OCI-LY3 (cell line): Measurements from ENCODE around the gene DNAJB1.
"Not testable (repeated sequence)": the region's sequence is repeated elsewhere in the genome, so short reads cannot be mapped to it uniquely, and the experiment has no call there.

Source experiments
- H2AFZ ChIP-seq: fragments of 200-600, 300-600 bp; shearing (Covaris generic); 2 replicates; pipeline ENCODE4 v1.6.0; 2014; ENCODE audit warnings: antibody characterized with exemption, low read depth, low read length
- H3K27ac ChIP-seq: fragments of 200-600, 300-600 bp; sonication (generic); 2 replicates; pipeline ENCODE4 v1.5.1; 2014; ENCODE audit warnings: mild to moderate bottlenecking, low read length, moderate library complexity, mixed read lengths
- H3K27me3 ChIP-seq: fragments of 200-600, 300-600 bp; sonication (generic); 2 replicates; pipeline ENCODE4 v1.6.1; 2014; ENCODE audit warnings: low read depth, low read length, mixed read lengths
- H3K36me3 ChIP-seq: fragments of 200-600, 300-600 bp; sonication (generic); replicated peaks from 2 replicates; pipeline ENCODE3; 2014; ENCODE audit warnings: low read depth, low read length, mixed read lengths
- H3K4me1 ChIP-seq: fragments of 300-600, 200-600 bp; sonication (generic); 2 replicates; pipeline ENCODE4 v1.6.1; 2014; ENCODE audit warnings: low read length, mixed read lengths
- H3K4me2 ChIP-seq: fragments of 200-600, 300-600 bp; sonication (generic); 2 replicates; pipeline ENCODE4 v1.6.1; 2014; ENCODE audit warnings: low read length, mixed read lengths
- H3K4me3 ChIP-seq: fragments of 300-600, 200-600 bp; sonication (generic); 2 replicates; pipeline ENCODE4 v1.5.1; 2014; ENCODE audit warnings: antibody characterized with exemption, mild to moderate bottlenecking, low read length, moderate library complexity
- H3K79me2 ChIP-seq: fragments of 300-600, 200-600 bp; shearing (Covaris generic); 2 replicates; pipeline ENCODE4 v1.6.1; 2014; ENCODE audit warnings: mild to moderate bottlenecking, low read length, mixed read lengths
- H3K9ac ChIP-seq: fragments of 300-600, 200-600 bp; shearing (Covaris generic); 2 replicates; pipeline ENCODE4 v1.6.0; 2014; ENCODE audit warnings: mild to moderate bottlenecking, low read length, moderate library complexity
- H3K9me3 ChIP-seq: fragments of 200-600, 300-600 bp; shearing (Covaris generic); 2 replicates; pipeline ENCODE4 v1.6.1; 2014; ENCODE audit warnings: low read length, mixed read lengths; ENCODE audit not compliant: insufficient read depth
- H4K20me1 ChIP-seq: fragments of 200-600, 300-600 bp; sonication (generic); 2 replicates; pipeline ENCODE4 v1.6.1; 2016; ENCODE audit warnings: low read length, mixed read lengths; ENCODE audit not compliant: insufficient read depth
- EZH2phosphoT487 ChIP-seq: fragments of 200-600 bp; shearing (Covaris generic); IDR thresholded peaks from 2 replicates; pipeline ENCODE4 v1.6.1; 2018; ENCODE audit warnings: antibody characterized with exemption, mixed run types, low read depth
- TF ChIP-seq, protein P1 (sequence below): fragments of 200-600, 300-600 bp; sonication (generic); IDR thresholded peaks from 2 replicates; pipeline ENCODE4 v1.5.1; 2014; ENCODE audit warnings: antibody characterized with exemption, low read length, low read depth

The DNAJB1 gene

GRCh38 chr19:14551134-14552005 lies 33.2 kb upstream of the DNAJB1 start:
- not testable (repeated sequence) for H3K9ac ChIP-seq, H3K4me3 ChIP-seq, H3K4me2 ChIP-seq, H2AFZ ChIP-seq, H3K4me1 ChIP-seq, H3K27ac ChIP-seq, H3K27me3 ChIP-seq, H3K9me3 ChIP-seq, H3K36me3 ChIP-seq
- H3K79me2 ChIP-seq, result peaks cover 52% of the 10 kb centered on the region
- TF ChIP-seq, protein P1, sequence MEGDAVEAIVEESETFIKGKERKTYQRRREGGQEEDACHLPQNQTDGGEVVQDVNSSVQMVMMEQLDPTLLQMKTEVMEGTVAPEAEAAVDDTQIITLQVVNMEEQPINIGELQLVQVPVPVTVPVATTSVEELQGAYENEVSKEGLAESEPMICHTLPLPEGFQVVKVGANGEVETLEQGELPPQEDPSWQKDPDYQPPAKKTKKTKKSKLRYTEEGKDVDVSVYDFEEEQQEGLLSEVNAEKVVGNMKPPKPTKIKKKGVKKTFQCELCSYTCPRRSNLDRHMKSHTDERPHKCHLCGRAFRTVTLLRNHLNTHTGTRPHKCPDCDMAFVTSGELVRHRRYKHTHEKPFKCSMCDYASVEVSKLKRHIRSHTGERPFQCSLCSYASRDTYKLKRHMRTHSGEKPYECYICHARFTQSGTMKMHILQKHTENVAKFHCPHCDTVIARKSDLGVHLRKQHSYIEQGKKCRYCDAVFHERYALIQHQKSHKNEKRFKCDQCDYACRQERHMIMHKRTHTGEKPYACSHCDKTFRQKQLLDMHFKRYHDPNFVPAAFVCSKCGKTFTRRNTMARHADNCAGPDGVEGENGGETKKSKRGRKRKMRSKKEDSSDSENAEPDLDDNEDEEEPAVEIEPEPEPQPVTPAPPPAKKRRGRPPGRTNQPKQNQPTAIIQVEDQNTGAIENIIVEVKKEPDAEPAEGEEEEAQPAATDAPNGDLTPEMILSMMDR, result peak; percentile 17; the same call in 1 of the 2 replicates
- H4K20me1 ChIP-seq, result peaks cover 56% of the 10 kb centered on the region

- no peak overlapping the region for H2AFZ ChIP-seq
- H3K4me2 ChIP-seq, result no peak overlapping the region
- H4K20me1 ChIP-seq, result peaks cover 54% of the 10 kb centered on the region
- H3K79me2 ChIP-seq, result peaks cover 54% of the 10 kb centered on the region
- H3K9ac ChIP-seq, result no peak overlapping the region
- no peaks in the 10 kb centered on the region for H3K9me3 ChIP-seq
- peaks cover 15% of the 10 kb centered on the region for H3K36me3 ChIP-seq
- H3K27ac ChIP-seq, result no peak overlapping the region
- H3K4me1 ChIP-seq, result no peaks in the 10 kb centered on the region
- TF ChIP-seq EZH2phosphoT487, result no peak
- TF ChIP-seq, protein P1, result no peak
- H3K27me3 ChIP-seq, result no peaks in the 10 kb centered on the region
- no peak overlapping the region for H3K4me3 ChIP-seq
Measured at GRCh38 chr19:14550201-14550754, 32.1 kb upstream of the DNAJB1 start.

- peaks cover 44% of the 10 kb centered on the region for H4K20me1 ChIP-seq
- no peaks in the 10 kb centered on the region for H3K27me3 ChIP-seq
- TF ChIP-seq EZH2phosphoT487, result no peak
- TF ChIP-seq, protein P1, result no peak
- peaks cover 6% of the 10 kb centered on the region for H3K4me1 ChIP-seq
- H3K79me2 ChIP-seq, result peaks cover 64% of the 10 kb centered on the region
- no peak overlapping the region for H2AFZ ChIP-seq
- no peak overlapping the region for H3K4me2 ChIP-seq
- no peak overlapping the region for H3K27ac ChIP-seq
- H3K9ac ChIP-seq, result no peak overlapping the region
- no peak overlapping the region for H3K4me3 ChIP-seq
- peaks cover 19% of the 10 kb centered on the region for H3K36me3 ChIP-seq
- no peaks in the 10 kb centered on the region for H3K9me3 ChIP-seq
Measured at GRCh38 chr19:14545716-14546082, 27.5 kb upstream of the DNAJB1 start.

DNA sequence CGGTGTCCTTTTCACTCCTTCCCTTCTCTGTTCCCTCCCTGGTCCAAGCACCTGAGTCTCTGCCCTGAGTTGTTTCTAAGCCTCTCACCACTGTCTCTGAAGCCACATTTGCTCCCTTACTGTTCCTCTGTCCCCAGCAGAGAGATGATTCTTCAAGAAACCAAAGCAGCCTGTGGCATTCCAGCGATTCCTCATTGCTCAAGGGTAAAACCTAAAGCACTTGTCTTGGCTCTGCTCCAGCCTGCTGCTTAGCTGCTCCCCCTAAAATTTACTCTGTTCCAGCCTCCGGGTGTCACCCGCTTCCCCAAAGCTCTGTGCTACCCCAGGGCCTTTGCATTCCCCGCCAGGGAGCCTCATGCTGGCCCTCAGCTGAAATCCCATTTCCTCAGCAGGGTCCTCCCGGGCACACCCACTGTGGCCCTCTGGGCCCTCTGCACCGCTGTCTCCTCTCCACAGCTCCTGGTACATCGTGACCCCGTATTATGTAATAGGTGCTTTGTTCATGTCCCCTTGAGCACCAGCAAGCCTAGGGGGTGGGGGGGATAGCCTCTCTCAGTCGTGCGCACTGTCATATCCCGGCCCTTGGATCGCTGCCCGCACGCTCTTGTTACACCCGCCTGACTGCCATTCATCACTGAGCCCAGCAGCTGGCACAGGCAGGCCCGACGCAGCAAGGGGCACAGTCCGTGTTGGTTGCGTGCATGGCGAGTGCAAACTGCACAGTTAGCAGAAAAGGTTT lies 26.9 kb upstream of the DNAJB1 start:
- no peak overlapping the region for H3K4me2 ChIP-seq
- TF ChIP-seq, protein P1, result no peak
- no peak for TF ChIP-seq EZH2phosphoT487
- H3K4me3 ChIP-seq, result no peak overlapping the region
- no peaks in the 10 kb centered on the region for H3K9me3 ChIP-seq
- no peaks in the 10 kb centered on the region for H3K27me3 ChIP-seq
- H3K4me1 ChIP-seq, result peaks cover 11% of the 10 kb centered on the region
- H3K79me2 ChIP-seq, result peaks cover 66% of the 10 kb centered on the region
- H2AFZ ChIP-seq, result no peak overlapping the region
- H4K20me1 ChIP-seq, result peaks cover 40% of the 10 kb centered on the region
- no peak overlapping the region for H3K9ac ChIP-seq
- H3K36me3 ChIP-seq, result peaks cover 19% of the 10 kb centered on the region
- H3K27ac ChIP-seq, result no peak overlapping the region
